Bronchial epithelial cell (primary cell): ENCODE results near the gene MYH7. TPM values are rescaled to one million over a fixed set of nuclear protein-coding genes. Genes with fewer than 3 reads are reported as not detected.
"Not testable (repeated sequence)": the region's sequence is repeated elsewhere in the genome, so short reads cannot be mapped to it uniquely, and the experiment has no call there.

Experiments
- DNase-seq: peaks from one replicate; pipeline ENCODE4 v3.0.0-alpha.2; 2010; ENCODE audit warnings: low read depth
- FAIRE-seq: peaks from 2 replicates; lab custom pipeline; 2011; peaks lifted over from hg19 to GRCh38; lab: Jason Lieb, UNC
- H3K27me3 ChIP-seq: 2 replicates; pipeline ENCODE4 v1.5.1; 2011; ENCODE audit warnings: low read length; ENCODE audit not compliant: control insufficient read depth, insufficient read depth
- H3K36me3 ChIP-seq: 2 replicates; pipeline ENCODE4 v1.5.1; 2011; ENCODE audit warnings: low read length; ENCODE audit not compliant: control insufficient read depth, insufficient read depth
- H3K4me3 ChIP-seq: 2 replicates; pipeline ENCODE4 v1.5.1; 2011; ENCODE audit warnings: mild to moderate bottlenecking, low read depth, low read length, control low read depth
- total RNA-seq: library from RNA; depleted of rRNA; stranded (reverse); fragments of >200 nt; gene quantifications from 2 replicates; pipeline ENCODE4 v1.2.1, GENCODE V29; 2014
- TF ChIP-seq, protein P1 (sequence below): IDR thresholded peaks from 2 replicates; pipeline ENCODE4 v1.5.1; 2011; ENCODE audit warnings: mild to moderate bottlenecking, moderate library complexity, low read length, control low read depth, inconsistent platforms; ENCODE audit not compliant: insufficient read depth, severe bottlenecking

MYH7 gene
- total RNA-seq, 1 donor from 2014 or later = not detected

DNA sequence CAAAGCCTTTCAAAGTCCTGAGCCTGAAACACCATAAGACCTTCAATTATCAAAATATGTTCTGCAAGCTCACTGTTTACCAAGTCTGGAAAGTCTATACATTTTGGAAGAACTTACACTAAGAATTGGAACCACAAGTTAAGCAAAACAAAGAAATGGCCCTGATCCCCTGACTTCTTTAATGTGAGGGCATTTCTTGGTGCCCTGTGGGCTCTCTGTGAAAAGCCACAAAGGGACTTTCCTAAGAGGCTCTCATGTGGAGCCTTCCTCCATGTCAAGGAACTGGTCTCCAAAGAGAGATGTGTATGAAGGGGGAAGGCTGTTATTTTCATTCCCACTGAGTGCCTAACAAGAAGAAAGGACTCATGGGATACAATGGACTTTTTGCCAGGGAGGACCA is 13.9 kb downstream of the MYH7 start:
- Histone ChIP-seq H3K36me3 (no peaks in the 10 kb centered on the region), H3K4me3 (no peak overlapping the region), H3K27me3 (peaks cover 6% of the 10 kb centered on the region)
- DNase-seq = no peak
- FAIRE-seq = no peak
- TF ChIP-seq, protein P1, sequence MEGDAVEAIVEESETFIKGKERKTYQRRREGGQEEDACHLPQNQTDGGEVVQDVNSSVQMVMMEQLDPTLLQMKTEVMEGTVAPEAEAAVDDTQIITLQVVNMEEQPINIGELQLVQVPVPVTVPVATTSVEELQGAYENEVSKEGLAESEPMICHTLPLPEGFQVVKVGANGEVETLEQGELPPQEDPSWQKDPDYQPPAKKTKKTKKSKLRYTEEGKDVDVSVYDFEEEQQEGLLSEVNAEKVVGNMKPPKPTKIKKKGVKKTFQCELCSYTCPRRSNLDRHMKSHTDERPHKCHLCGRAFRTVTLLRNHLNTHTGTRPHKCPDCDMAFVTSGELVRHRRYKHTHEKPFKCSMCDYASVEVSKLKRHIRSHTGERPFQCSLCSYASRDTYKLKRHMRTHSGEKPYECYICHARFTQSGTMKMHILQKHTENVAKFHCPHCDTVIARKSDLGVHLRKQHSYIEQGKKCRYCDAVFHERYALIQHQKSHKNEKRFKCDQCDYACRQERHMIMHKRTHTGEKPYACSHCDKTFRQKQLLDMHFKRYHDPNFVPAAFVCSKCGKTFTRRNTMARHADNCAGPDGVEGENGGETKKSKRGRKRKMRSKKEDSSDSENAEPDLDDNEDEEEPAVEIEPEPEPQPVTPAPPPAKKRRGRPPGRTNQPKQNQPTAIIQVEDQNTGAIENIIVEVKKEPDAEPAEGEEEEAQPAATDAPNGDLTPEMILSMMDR = no peak

DNA sequence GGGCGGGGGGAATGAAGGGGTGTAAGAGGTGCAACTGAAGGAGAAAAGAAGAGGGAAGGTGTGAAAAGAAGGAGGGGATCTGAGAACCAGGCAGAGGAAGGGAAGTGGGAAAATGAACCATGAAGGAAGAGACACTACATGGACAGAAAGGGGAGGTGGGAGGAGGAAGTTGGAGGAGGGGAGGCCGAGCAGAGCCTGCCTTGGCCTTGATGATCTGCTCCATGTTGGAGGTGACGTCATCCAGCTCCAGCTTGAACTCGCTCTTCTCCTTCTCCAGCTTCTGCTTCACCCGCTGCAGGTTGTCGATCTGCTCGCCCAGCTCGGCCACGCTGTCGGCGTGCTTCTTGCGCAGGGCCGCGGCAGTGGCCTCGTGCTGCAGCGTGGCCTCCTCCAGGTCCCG is 15.8 kb downstream of the MYH7 start:
- not testable (repeated sequence) for H3K27me3 ChIP-seq, H3K4me3 ChIP-seq

DNA sequence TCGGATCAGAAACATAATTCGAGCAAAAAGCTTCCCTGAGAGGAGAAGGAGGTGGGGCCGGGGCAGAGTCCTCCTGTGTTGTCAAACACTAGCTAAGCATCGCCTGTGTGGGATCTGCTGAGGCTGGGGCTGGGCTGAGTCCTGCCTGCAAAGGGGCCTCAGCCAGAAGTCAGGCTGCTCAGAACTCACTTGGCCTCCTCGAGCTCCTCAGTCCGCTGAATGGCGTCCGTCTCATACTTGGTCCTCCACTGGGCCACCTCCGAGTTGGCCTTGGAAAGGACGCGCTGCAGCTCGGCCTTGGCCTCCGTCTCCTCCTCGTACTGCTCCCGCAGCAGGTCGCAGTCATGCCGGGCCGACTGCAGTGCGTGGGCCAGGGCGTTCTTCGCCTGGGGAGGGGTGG is 17.4 kb downstream of the MYH7 start:
- peaks cover 6% of the 10 kb centered on the region for H3K27me3 ChIP-seq
- TF ChIP-seq, protein P1 = no peak
- FAIRE-seq = no peak

More for the DNA sequence above, 15.8 kb downstream of the MYH7 start:
- DNase-seq, FAIRE-seq, H3K36me3 ChIP-seq: not testable (repeated sequence)

DNA sequence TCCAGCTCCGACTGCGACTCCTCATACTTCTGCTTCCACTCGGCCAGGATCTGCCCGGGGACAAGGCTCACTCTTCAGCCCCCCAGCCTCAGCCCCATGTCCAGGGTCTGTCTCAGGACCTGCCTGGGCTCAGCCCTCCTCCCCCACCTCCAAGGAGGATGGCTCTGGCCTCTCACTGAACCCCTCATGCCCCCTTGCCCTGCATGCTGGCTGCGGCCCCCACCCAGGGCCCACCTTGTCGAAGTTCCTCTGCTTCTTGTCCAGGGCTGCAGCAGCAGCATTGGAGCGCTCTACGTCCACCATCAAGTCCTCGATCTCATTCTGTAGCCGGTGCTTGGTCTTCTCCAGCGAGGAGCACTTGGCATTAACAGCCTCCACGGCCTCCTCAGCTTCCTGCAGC is 18.2 kb downstream of the MYH7 start:
- DNase-seq, H3K36me3 ChIP-seq, H3K4me3 ChIP-seq, H3K27me3 ChIP-seq: not testable (repeated sequence)
- peak; percentile 93 for FAIRE-seq

More for the DNA sequence above, 17.4 kb downstream of the MYH7 start:
- Histone ChIP-seq H3K36me3 (no peaks in the 10 kb centered on the region), H3K4me3 (no peak overlapping the region)
- no peak for DNase-seq

DNA sequence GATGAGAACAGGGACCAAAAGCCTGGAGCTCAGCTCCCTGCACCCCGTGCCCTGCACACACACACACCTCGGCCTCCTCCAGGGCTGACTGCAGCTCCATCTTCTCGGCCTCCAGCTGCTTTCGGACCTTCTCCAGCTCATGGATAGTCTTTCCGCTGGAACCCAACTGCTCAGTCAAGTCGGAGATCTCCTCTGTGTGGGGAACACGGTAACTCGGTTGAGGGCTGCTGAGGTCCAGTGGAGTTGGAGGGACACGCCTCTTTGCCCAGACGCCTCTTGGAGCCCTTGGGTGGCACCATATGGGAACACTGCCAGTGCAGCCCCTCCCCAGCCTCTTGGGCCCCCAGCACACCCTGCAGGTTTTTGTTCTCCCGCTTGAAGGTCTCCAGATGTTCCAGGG is 18.7 kb downstream of the MYH7 start:
- Histone ChIP-seq H3K27me3 (peaks cover 3% of the 10 kb centered on the region), H3K4me3 (no peak overlapping the region), H3K36me3 (no peaks in the 10 kb centered on the region)
- TF ChIP-seq, protein P1 = no peak
- FAIRE-seq (no peak), DNase-seq (no peak)

DNA sequence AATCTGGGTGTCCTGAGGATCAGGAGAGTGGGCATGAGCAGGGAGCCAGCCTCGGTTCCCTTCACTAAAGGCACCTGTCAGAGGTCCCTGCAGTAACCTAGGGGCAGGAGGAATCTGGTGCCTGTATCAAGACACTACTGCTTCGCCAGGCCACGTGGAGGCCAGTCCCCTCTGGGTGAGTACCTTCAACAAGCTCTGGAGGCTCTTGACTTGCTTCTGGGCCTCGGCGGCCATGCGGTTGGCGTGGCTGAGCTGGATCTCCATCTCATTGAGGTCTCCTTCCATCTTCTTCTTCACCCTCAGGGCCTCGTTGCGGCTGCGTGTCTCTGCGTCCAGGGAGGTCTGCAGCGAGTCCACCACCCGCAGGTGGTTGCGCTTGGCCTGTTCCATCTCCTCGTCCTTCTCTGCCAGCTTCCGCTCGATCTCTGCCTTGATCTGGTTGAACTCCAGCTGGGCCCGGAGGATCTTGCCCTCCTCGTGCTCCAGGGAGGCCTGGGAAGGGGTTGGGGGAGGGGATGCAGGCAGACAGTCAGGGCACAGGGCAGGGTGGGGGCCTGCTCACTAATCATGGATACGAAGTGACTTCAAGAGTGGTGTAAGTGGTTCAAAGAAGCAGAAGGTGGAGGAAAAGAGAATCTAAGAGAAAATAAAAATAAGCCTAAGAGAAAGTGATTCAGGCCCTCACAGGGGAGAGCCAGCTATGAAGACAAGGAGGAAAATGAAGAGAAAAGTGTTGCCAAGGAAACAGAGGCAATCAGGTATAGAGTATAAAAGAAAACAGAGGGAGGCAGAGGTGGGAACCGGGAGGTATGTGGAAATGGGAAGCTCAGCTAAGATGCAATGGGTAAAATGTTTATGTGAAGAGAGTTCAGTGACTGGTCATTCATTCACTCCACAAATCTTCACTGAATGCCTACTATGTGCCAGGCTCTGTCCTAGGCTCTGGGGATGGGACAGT is 19.4 kb downstream of the MYH7 start:
- Histone ChIP-seq H3K4me3 (no peak overlapping the region), H3K27me3 (peaks cover 3% of the 10 kb centered on the region), H3K36me3 (no peaks in the 10 kb centered on the region)
- TF ChIP-seq, protein P1 = no peak
- DNase-seq (no peak), FAIRE-seq (no peak)
